H9 (cell line): ENCODE measurements around the gene GLRX. TPM values are rescaled to one million over a fixed set of nuclear protein-coding genes. Genes with fewer than 3 reads are reported as not detected.

ENCODE experiments used
- DNase-seq: peaks from one replicate; pipeline ENCODE4 v3.0.0-alpha.2; 2017
- H2AFZ ChIP-seq: one replicate; pipeline ENCODE4 v1.6.1; 2013; ENCODE audit warnings: mild to moderate bottlenecking, low read length, control low read depth, moderate library complexity
- H2AK5ac ChIP-seq: 2 replicates; pipeline ENCODE4 v1.6.1; 2013; ENCODE audit warnings: low read length, control low read depth, mixed read lengths; ENCODE audit not compliant: insufficient read length
- H2BK120ac ChIP-seq: one replicate; pipeline ENCODE4 v1.6.1; 2013; ENCODE audit warnings: low read depth, mild to moderate bottlenecking, low read length, control low read depth, inconsistent platforms; ENCODE audit not compliant: poor library complexity, severe bottlenecking
- H2BK12ac ChIP-seq: 2 replicates; pipeline ENCODE4 v1.6.1; 2013; ENCODE audit warnings: low read length, control low read depth, mixed read lengths, low read depth; ENCODE audit not compliant: insufficient read length
- H2BK15ac ChIP-seq: 2 replicates; pipeline ENCODE4 v1.6.1; 2013; ENCODE audit warnings: low read depth, low read length, control low read depth
- H2BK20ac ChIP-seq: one replicate; pipeline ENCODE4 v1.6.1; 2013; ENCODE audit warnings: low read depth, mild to moderate bottlenecking, low read length, control low read depth, inconsistent platforms; ENCODE audit not compliant: poor library complexity, severe bottlenecking
- H2BK5ac ChIP-seq: 2 replicates; pipeline ENCODE4 v1.6.1; 2013; ENCODE audit warnings: low read length, control low read depth, mixed read lengths; ENCODE audit not compliant: insufficient read length
- H3K14ac ChIP-seq: 2 replicates; pipeline ENCODE4 v1.6.1; 2013; ENCODE audit warnings: low read length, control low read depth; ENCODE audit not compliant: insufficient read depth
- H3K18ac ChIP-seq: 2 replicates; pipeline ENCODE4 v1.6.1; 2013; ENCODE audit warnings: low read depth, mild to moderate bottlenecking, mixed read lengths, low read length, control low read depth; ENCODE audit not compliant: insufficient read length
- H3K23ac ChIP-seq: 2 replicates; pipeline ENCODE4 v1.6.1; 2013; ENCODE audit warnings: low read length, control low read depth, mixed read lengths, low read depth; ENCODE audit not compliant: insufficient read length
- H3K23me2 ChIP-seq: 2 replicates; pipeline ENCODE4 v1.6.1; 2013; ENCODE audit warnings: low read depth, mild to moderate bottlenecking, mixed read lengths, low read length, control low read depth; ENCODE audit not compliant: insufficient read length, poor library complexity, severe bottlenecking
- H3K27ac ChIP-seq: 2 replicates; pipeline ENCODE4 v1.5.1; 2013; ENCODE audit warnings: low read length, control low read depth, mixed read lengths, low read depth; ENCODE audit not compliant: insufficient read length
- H3K27me3 ChIP-seq: 2 replicates; pipeline ENCODE4 v1.6.1; 2013; ENCODE audit warnings: low read length, control low read depth, inconsistent platforms; ENCODE audit not compliant: insufficient read depth
- H3K4ac ChIP-seq: 2 replicates; pipeline ENCODE4 v1.6.1; 2013; ENCODE audit warnings: low read depth, mild to moderate bottlenecking, control low read depth, inconsistent platforms, low read length, moderate library complexity
- H3K4me1 ChIP-seq: 2 replicates; pipeline ENCODE4 v1.6.1; 2013; ENCODE audit warnings: low read length, control low read depth, inconsistent platforms; ENCODE audit not compliant: insufficient read depth
- H3K4me2 ChIP-seq: 2 replicates; pipeline ENCODE4 v1.6.1; 2013; ENCODE audit warnings: low read length, control low read depth, mixed read lengths; ENCODE audit not compliant: insufficient read length, insufficient read depth
- H3K56ac ChIP-seq: 2 replicates; pipeline ENCODE4 v1.6.1; 2013; ENCODE audit warnings: low read depth, mild to moderate bottlenecking, mixed read lengths, low read length, control low read depth; ENCODE audit not compliant: insufficient read length
- H3K79me1 ChIP-seq: 2 replicates; pipeline ENCODE4 v1.6.1; 2013; ENCODE audit warnings: low read depth, mild to moderate bottlenecking, moderate library complexity, low read length, control low read depth, inconsistent platforms; ENCODE audit not compliant: insufficient read depth, poor library complexity, severe bottlenecking
- H3K79me2 ChIP-seq: 2 replicates; pipeline ENCODE4 v1.6.1; 2013; ENCODE audit warnings: low read length, control low read depth, inconsistent platforms; ENCODE audit not compliant: insufficient read depth
- H3K9ac ChIP-seq: 2 replicates; pipeline ENCODE4 v1.6.1; 2013; ENCODE audit warnings: low read length, control low read depth, mixed read lengths; ENCODE audit not compliant: insufficient read length; ENCODE audit errors: extremely low read depth
- H3K9me3 ChIP-seq: one replicate; pipeline ENCODE4 v1.6.1; 2013; ENCODE audit warnings: low read depth, low read length, inconsistent platforms; ENCODE audit not compliant: control insufficient read depth
- H3T11ph ChIP-seq: one replicate; pipeline ENCODE4 v1.6.1; 2013; ENCODE audit warnings: mild to moderate bottlenecking, low read length, control low read depth, inconsistent platforms
- H4K20me1 ChIP-seq: one replicate; pipeline ENCODE4 v1.6.1; 2013; ENCODE audit not compliant: control insufficient read depth, insufficient read length, insufficient read depth
- H4K5ac ChIP-seq: 2 replicates; pipeline ENCODE4 v1.6.1; 2013; ENCODE audit warnings: low read depth, mild to moderate bottlenecking, mixed read lengths, low read length, control low read depth; ENCODE audit not compliant: insufficient read length
- H4K8ac ChIP-seq: replicated peaks from 2 replicates; pipeline ENCODE4 v1.6.1; 2013; ENCODE audit warnings: low read length, control low read depth, mixed read lengths, low read depth; ENCODE audit not compliant: insufficient read length
- H4K91ac ChIP-seq: 2 replicates; pipeline ENCODE4 v1.6.1; 2013; ENCODE audit warnings: low read depth, mild to moderate bottlenecking, moderate library complexity, mixed read lengths, low read length, control low read depth; ENCODE audit not compliant: insufficient read length
- H3K27ac Mint-ChIP-seq, 3 experiments: 2 replicates in 2 of 3; 3 replicates in 1 of 3; pipeline ENCODE4 v1.8.0; 2020 to 2021; ENCODE audit warnings: mixed read lengths in 3 of 3, mild to moderate bottlenecking in 1 of 3, moderate library complexity in 1 of 3
- H3K27me3 Mint-ChIP-seq: 2 replicates; pipeline ENCODE4 v1.8.0; 2021; ENCODE audit warnings: low read depth, mild to moderate bottlenecking, moderate library complexity, mixed read lengths
- H3K36me3 Mint-ChIP-seq, 3 experiments: 2 replicates in 2 of 3; 3 replicates in 1 of 3; pipeline ENCODE4 v1.8.0; 2020 to 2021; ENCODE audit warnings: low read depth in 3 of 3, mixed read lengths in 3 of 3; ENCODE audit not compliant: insufficient read depth in 1 of 3
- H3K4me1 Mint-ChIP-seq, 2 experiments: 2 replicates each; pipeline ENCODE4 v1.8.0; 2020; ENCODE audit warnings: mixed read lengths in 2 of 2
- H3K4me3 Mint-ChIP-seq, 2 experiments: 2 replicates in 1 of 2; 3 replicates in 1 of 2; pipeline ENCODE4 v1.8.0; 2020 to 2021; ENCODE audit warnings: mild to moderate bottlenecking in 2 of 2, mixed read lengths in 2 of 2, moderate library complexity in 1 of 2
- H3K9me3 Mint-ChIP-seq, 2 experiments: 2 replicates in 1 of 2; 3 replicates in 1 of 2; pipeline ENCODE4 v1.8.0; 2020; ENCODE audit warnings: mild to moderate bottlenecking in 2 of 2, mixed read lengths in 2 of 2, moderate library complexity in 1 of 2
- CTCF ChIP-seq: fragments of 200-600 bp; sonication (generic); conservative IDR thresholded peaks from 3 replicates; pipeline ENCODE4 v1.8.0; 2021; ENCODE audit warnings: antibody characterized with exemption, mild to moderate bottlenecking
- WGBS: extraction: QIAGEN DNeasy Blood & Tissue Kit; methylation state at CpG from one replicate; pipeline ENCODE4 v1.1.7; 2013; ENCODE audit warnings: missing lambda C conversion rate, low lambda C conversion rate, mixed read lengths; ENCODE audit not compliant: insufficient read length; ENCODE audit errors: extremely low coverage; 5-methylcytosine and 5-hydroxymethylcytosine counted together
- total RNA-seq: library from RNA; stranded (reverse); gene quantifications from 2 replicates; pipeline ENCODE4 v1.2.1, GENCODE V29; 2021

Gene GLRX
- total RNA-seq, 1 experiment from 2014 or later = 13.8 TPM

GRCh38 chr5:95866435-95867040 is 44.0 kb upstream of the GLRX start:
- H3K4me1 Mint-ChIP-seq = peaks cover 8 to 10% of the 10 kb centered on the region in 2 experiments

More at GRCh38 chr5:95866435-95867040, 44.0 kb upstream of the GLRX start:
- H3K18ac ChIP-seq = no peak overlapping the region
- no peak overlapping the region for H2AFZ ChIP-seq
- no peaks in the 10 kb centered on the region for H3K23me2 ChIP-seq
- H3K56ac ChIP-seq = no peak overlapping the region
- H3K14ac ChIP-seq = no peak overlapping the region
- H3K4ac ChIP-seq = no peak overlapping the region
- no peak overlapping the region for H3K27ac ChIP-seq
- H3K9me3 ChIP-seq = no peaks in the 10 kb centered on the region
- H2BK15ac ChIP-seq = no peak overlapping the region
- DNase-seq = no peak
- no peak overlapping the region for H3K27ac Mint-ChIP-seq
- no peak overlapping the region for H3K9ac ChIP-seq
- no peak overlapping the region for H4K8ac ChIP-seq
- H3K4me3 Mint-ChIP-seq = no peak overlapping the region
- no CpG with 5 or more reads among the region's 1 CpG for WGBS
- H3T11ph ChIP-seq = no peak overlapping the region
- no peak overlapping the region for H2AK5ac ChIP-seq
- H3K4me1 ChIP-seq = peaks cover 4% of the 10 kb centered on the region; the same call in 1 of the 2 replicates
- no peaks in the 10 kb centered on the region for H3K79me1 ChIP-seq
- no peak overlapping the region for H3K4me2 ChIP-seq
- H3K36me3 Mint-ChIP-seq = peaks cover 0 to 4% (median 0%) of the 10 kb centered on the region in 3 experiments; a peak in 1 of 7 replicates
- no peak overlapping the region for H4K91ac ChIP-seq
- H3K23ac ChIP-seq = no peak overlapping the region
- TF ChIP-seq CTCF = no peak
- no peak overlapping the region for H4K5ac ChIP-seq
- no peak overlapping the region for H2BK120ac ChIP-seq
- no peaks in the 10 kb centered on the region for H3K9me3 Mint-ChIP-seq
- no peaks in the 10 kb centered on the region for H4K20me1 ChIP-seq
- no peaks in the 10 kb centered on the region for H3K27me3 ChIP-seq
- H3K27me3 Mint-ChIP-seq = no peaks in the 10 kb centered on the region; the same call in 1 of the 2 replicates
- no peaks in the 10 kb centered on the region for H3K79me2 ChIP-seq
- H2BK20ac ChIP-seq = no peak overlapping the region
- no peak overlapping the region for H2BK12ac ChIP-seq
- H2BK5ac ChIP-seq = no peak overlapping the region
